WI38 (cell line): Measurements from ENCODE around the gene EDARADD.
"Not testable (repeated sequence)": the region's sequence is repeated elsewhere in the genome, so short reads cannot be mapped to it uniquely, and the experiment has no call there.

Experiments used
- H3K4me3 ChIP-seq: 2 replicates; pipeline ENCODE4 v1.5.1; 2011; ENCODE audit warnings: low read depth, mild to moderate bottlenecking, control low read depth, low read length
- CTCF ChIP-seq: IDR thresholded peaks from 2 replicates; pipeline ENCODE4 v1.5.1; 2012; ENCODE audit warnings: low read depth, mild to moderate bottlenecking, control low read depth, low read length

EDARADD gene

GRCh38 chr1:236393681-236394481 lies at the start of gene EDARADD:
TSS of gene EDARADD (plus strand) at chr1:236394286. CDS start at chr1:236394445, 159 bp downstream.
- peak within 1 kb of the TSS; percentile 52 for H3K4me3 ChIP-seq
- TF ChIP-seq CTCF = no peak

GRCh38 chr1:236345728-236346127 lies 48.4 kb upstream of the EDARADD start:
- no peak for TF ChIP-seq CTCF
- no peak overlapping the region for H3K4me3 ChIP-seq

- TF ChIP-seq CTCF = no peak
- no peak overlapping the region for H3K4me3 ChIP-seq
Observed at GRCh38 chr1:236348071-236348470, 46.0 kb upstream of the EDARADD start.

- TF ChIP-seq CTCF = no peak
- no peak overlapping the region for H3K4me3 ChIP-seq
Observed at GRCh38 chr1:236350308-236350707, 43.8 kb upstream of the EDARADD start.

GRCh38 chr1:236351875-236352573 lies 42.1 kb upstream of the EDARADD start:
- no peak for TF ChIP-seq CTCF
- no peak overlapping the region for H3K4me3 ChIP-seq

GRCh38 chr1:236352747-236353146 lies 41.3 kb upstream of the EDARADD start:
- not testable (repeated sequence) for H3K4me3 ChIP-seq

- H3K4me3 ChIP-seq = no peak overlapping the region
- no peak for TF ChIP-seq CTCF
Observed at GRCh38 chr1:236353813-236354212, 40.3 kb upstream of the EDARADD start.
